Endometrium (tissue), 2 donors: ENCODE results near the gene FBXL15.

Experiments used
- FAIRE-seq: peaks from 2 replicates; lab custom pipeline; 2012; peaks lifted over from hg19 to GRCh38; lab: Jason Lieb, UNC
- donor health status: control.
- donor health status: control.

The FBXL15 gene

GRCh38 chr10:102398172-102399020 is 22.2 kb upstream of the FBXL15 start:
- no peak for FAIRE-seq

DNA sequence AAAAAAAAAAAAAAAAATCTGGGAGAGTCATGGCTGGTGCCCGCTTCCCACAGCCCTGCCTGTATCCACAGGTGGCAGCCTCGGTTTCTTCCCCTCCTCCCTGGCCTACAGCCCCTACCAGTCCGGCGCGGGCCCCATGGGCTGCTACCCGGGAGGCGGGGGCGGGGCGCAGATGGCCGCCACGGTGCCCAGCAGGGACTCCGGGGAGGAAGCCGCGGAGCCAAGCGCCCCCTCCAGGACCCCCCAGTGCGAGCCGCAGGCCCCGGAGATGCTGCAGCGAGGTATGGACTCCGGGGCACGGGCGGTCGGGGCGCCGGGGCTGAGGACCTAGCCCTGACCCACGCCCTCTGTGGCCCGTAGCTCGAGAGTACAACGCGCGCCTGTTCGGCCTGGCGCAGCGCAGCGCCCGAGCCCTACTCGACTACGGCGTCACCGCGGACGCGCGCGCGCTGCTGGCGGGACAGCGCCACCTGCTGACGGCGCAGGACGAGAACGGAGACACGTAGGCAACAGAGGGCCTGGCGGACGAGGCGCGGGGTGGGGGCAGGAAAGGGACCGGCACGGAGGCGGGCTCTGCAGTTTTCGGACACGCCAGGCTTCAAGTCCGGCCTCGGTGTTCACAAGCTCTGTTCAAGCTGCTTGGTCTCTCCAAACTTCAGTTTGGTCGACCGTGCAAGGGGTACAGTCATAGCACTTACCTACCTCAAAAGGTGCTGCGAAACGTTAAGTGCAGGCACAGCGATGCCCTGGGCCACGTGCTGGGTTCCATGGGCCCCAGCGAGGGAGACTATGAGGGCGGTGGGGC is 21.2 kb upstream of the FBXL15 start:
- no peak for FAIRE-seq

DNA sequence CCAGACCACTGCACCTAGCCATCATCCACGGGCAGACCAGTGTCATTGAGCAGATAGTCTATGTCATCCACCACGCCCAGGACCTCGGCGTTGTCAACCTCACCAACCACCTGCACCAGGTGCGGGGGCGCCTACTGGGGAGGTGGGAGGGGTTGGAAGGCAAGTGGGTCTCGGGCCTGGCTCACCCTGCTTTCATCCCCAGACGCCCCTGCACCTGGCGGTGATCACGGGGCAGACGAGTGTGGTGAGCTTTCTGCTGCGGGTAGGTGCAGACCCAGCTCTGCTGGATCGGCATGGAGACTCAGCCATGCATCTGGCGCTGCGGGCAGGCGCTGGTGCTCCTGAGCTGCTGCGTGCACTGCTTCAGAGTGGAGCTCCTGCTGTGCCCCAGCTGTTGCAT is 20.6 kb upstream of the FBXL15 start:
- no peak for FAIRE-seq

- FAIRE-seq, result no peak
Measured at GRCh38 chr10:102400598-102401341, 19.9 kb upstream of the FBXL15 start.

GRCh38 chr10:102401342-102401654 is 19.3 kb upstream of the FBXL15 start:
- no peak for FAIRE-seq

GRCh38 chr10:102401735-102402511 is 18.7 kb upstream of the FBXL15 start:
- FAIRE-seq, result no peak

GRCh38 chr10:102402512-102402896 is 18.1 kb upstream of the FBXL15 start:
- no peak for FAIRE-seq

DNA sequence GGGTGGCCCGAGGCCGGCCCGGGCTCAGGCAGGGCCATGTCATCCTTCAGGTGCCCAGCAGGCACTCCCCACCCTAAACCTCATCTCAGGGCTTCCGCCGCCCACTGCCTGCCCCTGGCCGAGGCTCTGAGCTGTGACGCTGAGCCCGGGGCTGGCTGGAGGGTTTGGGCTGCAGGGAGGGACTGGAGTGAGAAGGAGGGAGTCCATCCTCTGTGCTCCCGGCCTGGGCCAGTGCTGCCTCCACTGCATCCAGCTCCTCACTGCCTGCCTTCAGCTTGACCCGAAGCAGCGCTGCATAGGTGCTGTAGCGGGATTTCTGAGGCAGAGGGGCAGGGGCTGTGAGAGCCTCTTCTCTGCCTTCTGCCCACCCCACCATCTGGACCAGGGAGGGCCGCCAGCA is 17.5 kb upstream of the FBXL15 start:
- no peak for FAIRE-seq

- FAIRE-seq, result no peak
Measured at GRCh38 chr10:102404361-102405107, 16.1 kb upstream of the FBXL15 start.

GRCh38 chr10:102405108-102405571 is 15.5 kb upstream of the FBXL15 start:
- FAIRE-seq, result no peak

- no peak for FAIRE-seq
Measured at GRCh38 chr10:102405632-102406031, 15.0 kb upstream of the FBXL15 start.

- FAIRE-seq, result no peak
Measured at GRCh38 chr10:102406815-102407214, 13.8 kb upstream of the FBXL15 start.

- no peak for FAIRE-seq
Measured at GRCh38 chr10:102407425-102408130, 13.1 kb upstream of the FBXL15 start.

DNA sequence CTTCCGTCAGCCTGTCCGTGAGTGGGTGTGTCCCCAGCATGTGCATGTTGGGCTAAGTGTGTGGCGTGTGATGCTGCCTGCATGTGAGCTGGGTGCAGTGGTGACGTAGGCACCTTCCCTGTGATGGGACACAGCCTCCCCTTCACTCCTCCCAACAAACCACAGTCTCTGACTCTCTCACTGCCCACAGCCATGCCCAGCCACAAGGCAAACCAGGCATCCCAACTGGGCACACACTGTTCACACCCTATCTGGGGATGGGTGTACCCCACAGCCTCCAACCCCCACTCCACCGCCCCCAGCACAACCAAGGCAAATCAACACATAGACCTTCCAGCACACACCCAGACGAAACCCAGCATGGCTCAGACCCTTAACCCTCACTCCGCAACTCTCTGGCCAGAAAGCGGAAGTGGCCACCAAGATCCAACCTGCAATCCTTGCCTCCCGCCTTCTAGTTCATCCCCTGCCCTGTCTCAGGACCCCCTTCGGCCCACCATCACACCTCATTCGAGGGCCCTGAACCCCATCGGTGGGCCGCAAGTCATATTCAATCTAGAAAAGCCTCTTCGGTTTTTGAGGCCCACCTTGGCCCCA is 12.4 kb upstream of the FBXL15 start:
- FAIRE-seq, result no peak

DNA sequence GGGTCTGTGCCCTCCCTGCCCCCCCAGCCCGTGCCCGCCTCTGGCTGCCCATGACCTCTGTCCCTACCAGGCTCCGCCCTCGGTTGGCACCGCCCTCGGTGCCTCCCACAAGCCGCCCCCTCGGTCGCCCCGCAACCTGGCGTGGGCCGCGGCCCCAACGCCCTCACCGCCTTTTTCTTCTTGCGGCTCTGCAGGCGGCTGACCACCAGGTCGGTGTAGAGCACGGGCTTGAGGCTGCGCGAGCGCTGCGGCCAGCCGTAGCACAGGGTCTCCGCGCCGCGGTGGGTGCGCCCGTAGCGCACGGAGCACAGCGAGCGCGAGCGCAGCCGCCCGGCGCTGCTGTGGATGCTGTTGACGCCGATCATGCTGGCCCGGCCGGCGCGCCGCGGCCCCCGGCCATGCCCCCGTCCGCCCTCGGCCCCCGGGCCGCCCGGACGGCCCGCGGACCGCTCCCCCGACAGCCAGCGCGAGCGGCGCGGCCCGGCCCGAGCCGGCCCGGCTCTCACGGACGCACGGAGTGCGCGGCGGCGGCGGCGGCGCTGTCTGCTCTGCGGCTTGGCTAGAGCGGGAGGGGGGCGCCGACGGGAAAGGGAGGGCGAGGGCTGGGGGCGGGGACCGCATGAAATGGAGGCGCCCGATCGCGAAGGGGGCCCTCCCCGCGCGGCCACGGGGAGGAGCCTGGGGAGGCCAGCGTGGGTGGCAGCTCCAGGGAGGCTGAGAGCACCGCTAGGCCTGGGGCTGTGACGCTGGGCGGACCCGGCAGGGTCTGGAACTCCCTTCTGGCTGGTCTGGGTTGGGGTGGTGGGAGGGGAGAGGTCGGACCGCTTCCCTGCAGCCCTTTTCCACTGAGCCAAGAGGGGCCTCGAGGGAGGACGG is 11.7 kb upstream of the FBXL15 start:
- FAIRE-seq, result no peak

DNA sequence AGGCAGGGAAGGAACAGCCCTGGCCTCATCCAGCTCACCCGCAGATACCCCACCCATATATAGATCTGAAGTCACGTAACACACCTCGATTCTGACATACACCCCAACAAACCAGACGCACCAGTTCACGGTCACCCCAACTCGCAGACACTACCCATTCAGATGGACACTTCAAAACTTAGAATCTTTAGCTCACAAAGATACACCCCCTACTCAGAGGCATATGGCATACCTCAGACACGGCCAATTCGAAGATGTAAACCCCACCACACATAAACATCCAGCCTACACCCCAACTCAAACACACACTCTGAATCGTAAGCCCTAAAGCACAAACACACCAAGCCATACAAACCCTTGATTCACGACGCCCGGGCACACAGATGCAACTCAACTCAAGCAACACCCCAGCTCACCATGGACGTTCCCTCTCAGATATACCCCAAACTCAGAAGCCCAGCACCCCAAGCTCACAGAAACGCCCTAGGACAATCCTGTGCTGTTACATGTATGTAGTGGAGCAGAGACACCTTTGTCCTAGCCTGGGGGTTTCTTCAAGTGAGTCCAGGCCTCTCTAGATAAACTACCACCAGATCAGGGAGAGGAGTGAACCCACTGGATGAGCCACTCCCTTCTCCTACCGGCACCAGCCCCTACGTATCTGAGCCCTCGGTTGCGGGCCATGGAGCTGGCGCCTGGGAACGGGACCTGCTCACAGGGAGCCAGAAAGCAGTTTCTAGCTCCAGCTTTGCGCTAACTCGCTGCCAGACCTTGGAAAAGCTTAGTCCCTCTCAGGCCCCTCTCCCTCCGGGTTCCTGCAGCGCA is 10.8 kb upstream of the FBXL15 start:
- no peak for FAIRE-seq

GRCh38 chr10:102410429-102411073 is 10.1 kb upstream of the FBXL15 start:
- no peak for FAIRE-seq
